Measurements from ENCODE around the gene FBLN2.
A peak's percentile ranks its signal among the peaks of the same experiment; 100 is the strongest.

The FBLN2 gene

DNA sequence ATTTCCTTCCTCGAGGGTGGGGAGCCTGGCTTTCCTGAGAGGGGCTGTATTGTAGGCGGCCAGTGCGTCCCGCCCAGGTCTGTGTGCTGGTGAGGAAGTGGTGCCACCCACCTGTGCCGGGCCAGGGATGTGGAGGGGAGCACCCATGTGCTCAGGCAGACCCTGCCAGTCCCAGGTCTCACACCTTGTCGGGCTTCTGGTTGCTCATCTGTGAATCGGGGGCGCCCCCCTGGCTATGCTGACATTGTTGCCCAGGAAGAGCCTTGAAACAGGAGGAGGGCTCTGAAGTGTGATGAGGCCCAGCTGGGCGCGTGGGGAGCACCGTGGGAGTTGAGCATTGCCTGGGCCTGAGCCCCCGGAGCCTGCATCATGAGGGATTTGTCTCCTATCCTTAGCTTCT is 4.8 kb downstream of the FBLN2 start:
- Histone ChIP-seq H2BK120ac (ENCODE audit: insufficient read depth, low read length, poor library complexity) (no peak overlapping the region), H3K4me3 (ENCODE audit: low read depth, low read length) (no peak overlapping the region), H3K79me2 (ENCODE audit: control insufficient read depth, insufficient read depth, low read length, poor library complexity) (no peaks in the 10 kb centered on the region), H3K79me1 (ENCODE audit: low read length) (peaks cover 3% of the 10 kb centered on the region), H2AFZ (ENCODE audit: insufficient read depth, low read length, poor library complexity) (no peak overlapping the region), H2BK12ac (ENCODE audit: low read length) (no peak overlapping the region), H3K36me3 (ENCODE audit: control insufficient read depth in 1 of 2, insufficient read depth in 2 of 2, low read length in 2 of 2) (no peaks in the 10 kb centered on the region), H3K9me3 (ENCODE audit: insufficient read depth, low read depth, low read length) (peaks cover 3% of the 10 kb centered on the region), H2AK5ac (ENCODE audit: low read length) (no peak overlapping the region), H3K18ac (ENCODE audit: low read length) (no peak overlapping the region), H3K14ac (ENCODE audit: low read length) (no peak overlapping the region), H3K9ac (ENCODE audit: low read length) (no peak overlapping the region), H3K23ac (ENCODE audit: low read length) (no peak overlapping the region), H3K27me3 (ENCODE audit: insufficient read depth, low read length) (no peaks in the 10 kb centered on the region), H4K8ac (ENCODE audit: low read depth, low read length) (no peak overlapping the region), H4K91ac (ENCODE audit: low read depth, low read length) (no peak overlapping the region), H3K4me1 (ENCODE audit: control insufficient read depth in 1 of 2, insufficient read depth in 2 of 2, low read length in 2 of 2) (peaks cover 12 to 16% of the 10 kb centered on the region in 2 experiments), H3K27ac (ENCODE audit: low read depth, low read length) (no peak overlapping the region), H2BK5ac (ENCODE audit: low read depth, low read length, poor library complexity) (no peak overlapping the region), H3K4me2 (ENCODE audit: low read length) (no peak overlapping the region), H3K4ac (ENCODE audit: low read depth, low read length) (no peak overlapping the region), H4K12ac (ENCODE audit: low read depth, low read length) (no peak overlapping the region)
- no peak for DNase-seq
- WGBS (ENCODE audit: extremely low coverage, insufficient coverage, insufficient read length): no CpG with 5 or more reads among the region's 12 CpGs

DNA sequence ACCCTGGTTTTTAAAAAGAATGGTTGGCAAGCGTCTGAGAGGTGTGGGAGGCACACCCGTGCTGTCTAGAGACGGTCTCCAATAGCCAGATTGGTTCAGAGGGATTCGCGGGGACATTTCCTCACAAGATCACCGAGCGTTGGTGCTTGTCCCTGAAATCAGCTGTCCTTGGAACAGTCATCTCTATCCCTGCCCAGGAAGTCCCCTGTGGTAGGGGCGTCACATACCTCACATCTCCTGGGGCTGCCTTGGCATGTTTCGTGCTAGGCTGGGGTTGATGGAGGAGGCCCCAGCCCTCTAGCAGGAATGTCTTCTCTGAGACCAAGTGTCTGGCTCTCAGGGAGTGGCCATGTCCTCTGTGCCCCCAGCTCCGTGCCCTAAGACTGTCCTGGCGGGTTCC is 6.8 kb downstream of the FBLN2 start:
- Histone ChIP-seq H4K12ac (ENCODE audit: low read depth, low read length) (no peak overlapping the region), H2BK120ac (ENCODE audit: insufficient read depth, low read length, poor library complexity) (no peak overlapping the region), H4K8ac (ENCODE audit: low read depth, low read length) (no peak overlapping the region), H3K4me2 (ENCODE audit: low read length) (no peak overlapping the region), H2BK5ac (ENCODE audit: low read depth, low read length, poor library complexity) (no peak overlapping the region), H3K36me3 (ENCODE audit: control insufficient read depth in 1 of 2, insufficient read depth in 2 of 2, low read length in 2 of 2) (no peaks in the 10 kb centered on the region), H3K79me2 (ENCODE audit: control insufficient read depth, insufficient read depth, low read length, poor library complexity) (no peaks in the 10 kb centered on the region), H3K79me1 (ENCODE audit: low read length) (no peaks in the 10 kb centered on the region), H2AFZ (ENCODE audit: insufficient read depth, low read length, poor library complexity) (no peak overlapping the region), H3K23ac (ENCODE audit: low read length) (no peak overlapping the region), H2BK12ac (ENCODE audit: low read length) (no peak overlapping the region), H3K18ac (ENCODE audit: low read length) (no peak overlapping the region), H3K27ac (ENCODE audit: low read depth, low read length) (no peak overlapping the region), H3K4me3 (ENCODE audit: low read depth, low read length) (no peak overlapping the region), H3K14ac (ENCODE audit: low read length) (peak overlapping the region; percentile 14), H3K27me3 (ENCODE audit: insufficient read depth, low read length) (no peaks in the 10 kb centered on the region), H4K91ac (ENCODE audit: low read depth, low read length) (no peak overlapping the region), H3K9me3 (ENCODE audit: insufficient read depth, low read depth, low read length) (peaks cover 1% of the 10 kb centered on the region), H3K9ac (ENCODE audit: low read length) (no peak overlapping the region), H3K4me1 (ENCODE audit: control insufficient read depth in 1 of 2, insufficient read depth in 2 of 2, low read length in 2 of 2) (peaks cover 12 to 15% of the 10 kb centered on the region in 2 experiments), H3K4ac (ENCODE audit: low read depth, low read length) (no peak overlapping the region), H2AK5ac (ENCODE audit: low read length) (no peak overlapping the region)
- WGBS (ENCODE audit: extremely low coverage, insufficient coverage, insufficient read length): no CpG with 5 or more reads among the region's 11 CpGs
- no peak for DNase-seq

DNA sequence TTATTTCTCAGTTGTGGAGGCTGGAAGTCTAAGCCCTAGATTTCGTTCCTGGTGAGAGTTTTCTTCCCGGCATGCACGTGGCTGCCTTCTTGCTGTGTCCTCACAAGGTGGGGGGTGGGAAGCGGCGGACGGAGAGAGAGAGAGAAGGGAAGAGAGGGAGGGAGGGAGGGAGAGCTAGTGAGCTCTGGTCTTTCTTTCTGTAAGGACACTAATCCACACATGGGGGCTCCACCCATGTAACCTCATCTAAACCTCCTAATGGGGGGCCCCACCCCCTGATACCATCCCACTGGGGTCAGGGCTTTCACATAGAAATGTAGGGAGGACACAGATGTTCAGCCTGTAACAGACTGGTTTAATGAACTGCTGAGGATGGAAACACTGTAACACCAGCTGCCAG is 7.3 kb downstream of the FBLN2 start:
- Histone ChIP-seq H4K12ac (ENCODE audit: low read depth, low read length) (no peak overlapping the region), H3K18ac (ENCODE audit: low read length) (no peak overlapping the region), H2AFZ (ENCODE audit: insufficient read depth, low read length, poor library complexity) (no peak overlapping the region), H3K36me3 (ENCODE audit: control insufficient read depth in 1 of 2, insufficient read depth in 2 of 2, low read length in 2 of 2) (no peaks in the 10 kb centered on the region), H2BK120ac (ENCODE audit: insufficient read depth, low read length, poor library complexity) (no peak overlapping the region), H3K23ac (ENCODE audit: low read length) (no peak overlapping the region), H3K79me2 (ENCODE audit: control insufficient read depth, insufficient read depth, low read length, poor library complexity) (no peaks in the 10 kb centered on the region), H4K91ac (ENCODE audit: low read depth, low read length) (no peak overlapping the region), H3K9ac (ENCODE audit: low read length) (no peak overlapping the region), H2BK5ac (ENCODE audit: low read depth, low read length, poor library complexity) (no peak overlapping the region), H3K9me3 (ENCODE audit: insufficient read depth, low read depth, low read length) (peaks cover 1% of the 10 kb centered on the region), H2BK12ac (ENCODE audit: low read length) (no peak overlapping the region), H3K14ac (ENCODE audit: low read length) (peak overlapping the region; percentile 14), H3K79me1 (ENCODE audit: low read length) (no peaks in the 10 kb centered on the region), H2AK5ac (ENCODE audit: low read length) (no peak overlapping the region), H3K4ac (ENCODE audit: low read depth, low read length) (no peak overlapping the region), H3K4me3 (ENCODE audit: low read depth, low read length) (no peak overlapping the region), H3K27me3 (ENCODE audit: insufficient read depth, low read length) (no peaks in the 10 kb centered on the region), H4K8ac (ENCODE audit: low read depth, low read length) (no peak overlapping the region), H3K4me2 (ENCODE audit: low read length) (no peak overlapping the region), H3K4me1 (ENCODE audit: control insufficient read depth in 1 of 2, insufficient read depth in 2 of 2, low read length in 2 of 2) (peaks cover 12 to 15% of the 10 kb centered on the region in 2 experiments), H3K27ac (ENCODE audit: low read depth, low read length) (no peak overlapping the region)
- no CpG with 5 or more reads among the region's 6 CpGs for WGBS (ENCODE audit: extremely low coverage, insufficient coverage, insufficient read length)
- DNase-seq: no peak

DNA sequence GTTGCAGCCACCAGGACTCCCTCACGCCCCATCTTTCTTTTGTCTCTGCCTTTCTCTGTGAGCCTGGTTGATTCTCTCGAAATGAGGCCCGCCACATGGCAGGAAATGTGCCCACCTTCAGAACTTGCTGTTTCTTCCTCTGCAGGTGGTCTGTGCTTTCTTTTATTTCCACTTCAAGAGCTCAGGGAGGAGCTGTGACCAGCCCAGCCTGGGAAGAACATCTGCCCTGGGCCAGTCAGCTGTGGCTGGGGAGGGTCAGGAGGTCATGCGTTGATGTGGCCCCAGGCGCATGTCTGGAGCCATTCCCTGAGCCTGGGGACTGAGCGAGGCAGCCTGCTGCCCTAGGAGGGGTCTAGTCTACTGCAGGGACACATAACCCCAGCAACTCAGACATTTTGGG is 8.0 kb downstream of the FBLN2 start:
- Histone ChIP-seq H3K4me2 (ENCODE audit: low read length) (no peak overlapping the region), H3K23ac (ENCODE audit: low read length) (no peak overlapping the region), H3K9ac (ENCODE audit: low read length) (no peak overlapping the region), H2BK12ac (ENCODE audit: low read length) (no peak overlapping the region), H3K27me3 (ENCODE audit: insufficient read depth, low read length) (no peaks in the 10 kb centered on the region), H3K4me1 (ENCODE audit: control insufficient read depth in 1 of 2, insufficient read depth in 2 of 2, low read length in 2 of 2) (peaks cover 12 to 15% of the 10 kb centered on the region in 2 experiments), H3K79me1 (ENCODE audit: low read length) (no peaks in the 10 kb centered on the region), H3K9me3 (ENCODE audit: insufficient read depth, low read depth, low read length) (peaks cover 4% of the 10 kb centered on the region), H3K27ac (ENCODE audit: low read depth, low read length) (no peak overlapping the region), H4K8ac (ENCODE audit: low read depth, low read length) (no peak overlapping the region), H3K79me2 (ENCODE audit: control insufficient read depth, insufficient read depth, low read length, poor library complexity) (no peaks in the 10 kb centered on the region), H2AK5ac (ENCODE audit: low read length) (no peak overlapping the region), H3K4ac (ENCODE audit: low read depth, low read length) (no peak overlapping the region), H3K18ac (ENCODE audit: low read length) (no peak overlapping the region), H3K36me3 (ENCODE audit: control insufficient read depth in 1 of 2, insufficient read depth in 2 of 2, low read length in 2 of 2) (no peaks in the 10 kb centered on the region), H2BK5ac (ENCODE audit: low read depth, low read length, poor library complexity) (no peak overlapping the region), H2AFZ (ENCODE audit: insufficient read depth, low read length, poor library complexity) (no peak overlapping the region), H4K12ac (ENCODE audit: low read depth, low read length) (no peak overlapping the region), H4K91ac (ENCODE audit: low read depth, low read length) (no peak overlapping the region), H3K14ac (ENCODE audit: low read length) (no peak overlapping the region), H3K4me3 (ENCODE audit: low read depth, low read length) (no peak overlapping the region), H2BK120ac (ENCODE audit: insufficient read depth, low read length, poor library complexity) (no peak overlapping the region)
- no CpG with 5 or more reads among the region's 6 CpGs for WGBS (ENCODE audit: extremely low coverage, insufficient coverage, insufficient read length)
- DNase-seq: peak in 1 of 2 donors; percentile 42
